H1 (cell line): ENCODE results near the gene SPG7. TPM values are rescaled to one million over a fixed set of nuclear protein-coding genes. Genes with fewer than 3 reads are reported as not detected.

Experiments used
- CTCF ChIA-PET: fragments of 300-600 bp; sonication (Branson Sonifier 250); formaldehyde crosslinking; loops from one replicate; lab custom pipeline; 2021; ENCODE audit not compliant: partially characterized antibody; lab: Charles Lee
- POLR2A ChIA-PET: fragments of 300-600 bp; sonication (Branson Sonifier 250); formaldehyde crosslinking; loops from one replicate; lab custom pipeline; 2021; ENCODE audit warnings: inconsistent platforms; ENCODE audit not compliant: partially characterized antibody; lab: Charles Lee
- DNase-seq, 2 experiments: peaks; one replicate each; pipeline versions ENCODE4 v3.0.0 to v3.0.0-alpha.2; 2010 to 2022; ENCODE audit warnings: low spot score in 2 of 2, low read depth in 1 of 2, mixed read lengths in 1 of 2
- FAIRE-seq: peaks from 2 replicates; lab custom pipeline; 2011; peaks lifted over from hg19 to GRCh38; lab: Jason Lieb, UNC
- H2AFZ ChIP-seq: 2 replicates; pipeline ENCODE4 v1.8.1; 2012; ENCODE audit warnings: low read length, inconsistent platforms
- H2AK5ac ChIP-seq: 2 replicates; pipeline ENCODE4 v1.6.1; 2013; ENCODE audit warnings: low read depth, low read length
- H2BK120ac ChIP-seq: replicated peaks from 2 replicates; pipeline ENCODE3; 2013; ENCODE audit warnings: low read depth, low read length, inconsistent platforms
- H2BK12ac ChIP-seq: 2 replicates; pipeline ENCODE4 v1.6.1; 2013; ENCODE audit warnings: low read depth, low read length
- H2BK15ac ChIP-seq: 2 replicates; pipeline ENCODE4 v1.6.1; 2013; ENCODE audit warnings: low read length
- H2BK20ac ChIP-seq: 2 replicates; pipeline ENCODE4 v1.6.1; 2013; ENCODE audit warnings: low read length
- H2BK5ac ChIP-seq: 2 replicates; pipeline ENCODE4 v1.6.1; 2013; ENCODE audit warnings: low read depth, low read length
- H3K14ac ChIP-seq: 2 replicates; pipeline ENCODE4 v1.6.1; 2013; ENCODE audit warnings: inconsistent platforms; ENCODE audit not compliant: insufficient read length
- H3K18ac ChIP-seq: 2 replicates; pipeline ENCODE4 v1.6.1; 2013; ENCODE audit warnings: low read length; ENCODE audit errors: extremely low read depth
- H3K23ac ChIP-seq: 2 replicates; pipeline ENCODE4 v1.6.1; 2013; ENCODE audit warnings: inconsistent platforms; ENCODE audit not compliant: insufficient read length
- H3K23me2 ChIP-seq: 2 replicates; pipeline ENCODE4 v1.6.1; 2013; ENCODE audit warnings: low read depth, low read length
- H3K27ac ChIP-seq: 2 replicates; pipeline ENCODE4 v1.6.1; 2011; ENCODE audit warnings: low read depth, low read length, inconsistent platforms
- H3K27me3 ChIP-seq, 4 experiments: replicated peaks in 1 of 4; 1 replicate in 1 of 4; 2 replicates in 3 of 4; pipeline versions ENCODE4 v1.6.1 to v1.8.1; 2011 to 2013; ENCODE audit warnings: low read length in 3 of 4, mild to moderate bottlenecking in 3 of 4, inconsistent platforms in 2 of 4, mixed read lengths in 2 of 4, moderate library complexity in 1 of 4; ENCODE audit not compliant: control insufficient read depth in 3 of 4, insufficient read depth in 3 of 4; ENCODE audit errors: extremely low read depth in 1 of 4
- H3K36me3 ChIP-seq, 4 experiments: 2 replicates each; pipeline versions ENCODE4 v1.6.1 to v1.8.1; 2011 to 2013; ENCODE audit warnings: mild to moderate bottlenecking in 4 of 4, low read length in 3 of 4, moderate library complexity in 2 of 4, control low read depth in 1 of 4, inconsistent platforms in 1 of 4; ENCODE audit not compliant: insufficient read depth in 4 of 4, control insufficient read depth in 2 of 4
- H3K4ac ChIP-seq: replicated peaks from 2 replicates; pipeline ENCODE3; 2013; ENCODE audit warnings: low read length, low read depth, mixed read lengths, inconsistent platforms; ENCODE audit not compliant: insufficient read length
- H3K4me1 ChIP-seq, 4 experiments: replicated peaks in 1 of 4; 1 replicate in 1 of 4; 2 replicates in 3 of 4; pipeline versions ENCODE4 v1.6.1 to v1.8.1; 2011 to 2013; ENCODE audit warnings: low read length in 3 of 4, inconsistent platforms in 2 of 4, mixed read lengths in 1 of 4; ENCODE audit not compliant: insufficient read depth in 4 of 4, control insufficient read depth in 3 of 4
- H3K4me2 ChIP-seq, 2 experiments: 2 replicates each; pipeline versions ENCODE4 v1.6.1 to v1.8.1; 2011 to 2013; ENCODE audit warnings: low read depth in 2 of 2, low read length in 2 of 2, control low read depth in 1 of 2, inconsistent platforms in 1 of 2, mild to moderate bottlenecking in 1 of 2; ENCODE audit not compliant: insufficient read depth in 1 of 2
- H3K4me3 ChIP-seq, 4 experiments: fragments of 200-600, 300-600 bp in 1 of 4; sonication (generic), shearing (Covaris generic), sonication (Bioruptor Twin) in 1 of 4; 2 replicates each; pipeline versions ENCODE4 v1.5.1 to v1.8.1; 2011 to 2016; ENCODE audit warnings: low read length in 4 of 4, low read depth in 3 of 4, control low read depth in 2 of 4, inconsistent platforms in 2 of 4, mild to moderate bottlenecking in 2 of 4, mixed read lengths in 1 of 4, moderate library complexity in 1 of 4; ENCODE audit not compliant: insufficient read depth in 2 of 4; ENCODE audit errors: extremely low read depth in 1 of 4
- H3K56ac ChIP-seq: replicated peaks from 2 replicates; pipeline ENCODE3; 2013; ENCODE audit warnings: low read depth, mild to moderate bottlenecking, mixed read lengths, low read length, inconsistent platforms; ENCODE audit not compliant: insufficient read length
- H3K79me1 ChIP-seq: 2 replicates; pipeline ENCODE4 v1.6.1; 2013; ENCODE audit warnings: low read depth, low read length, control low read depth
- H3K79me2 ChIP-seq, 2 experiments: 2 replicates each; pipeline versions ENCODE4 v1.6.1 to v1.8.1; 2012 to 2013; ENCODE audit warnings: low read length in 2 of 2, mild to moderate bottlenecking in 2 of 2, inconsistent platforms in 1 of 2; ENCODE audit not compliant: insufficient read depth in 2 of 2, control insufficient read depth in 1 of 2
- H3K9ac ChIP-seq, 4 experiments: replicated peaks in 1 of 4; 1 replicate in 1 of 4; 2 replicates in 3 of 4; pipeline versions ENCODE4 v1.6.1 to v1.8.1; 2011 to 2013; ENCODE audit warnings: low read depth in 3 of 4, low read length in 3 of 4, control low read depth in 2 of 4, mild to moderate bottlenecking in 2 of 4, moderate library complexity in 2 of 4, inconsistent platforms in 1 of 4; ENCODE audit errors: extremely low read depth in 1 of 4
- H3K9me3 ChIP-seq, 2 experiments: 2 replicates each; pipeline versions ENCODE4 v1.6.1 to v1.8.1; 2012 to 2013; ENCODE audit warnings: mild to moderate bottlenecking in 2 of 2, moderate library complexity in 2 of 2, control low read depth in 1 of 2, inconsistent platforms in 1 of 2, low read depth in 1 of 2, low read length in 1 of 2, mixed read lengths in 1 of 2; ENCODE audit not compliant: insufficient read depth in 2 of 2
- H4K20me1 ChIP-seq, 2 experiments: replicated peaks in 1 of 2; 2 replicates each; pipeline versions ENCODE3 to v1.8.1; 2011 to 2013; ENCODE audit warnings: inconsistent platforms in 2 of 2, low read length in 2 of 2, mild to moderate bottlenecking in 1 of 2; ENCODE audit not compliant: insufficient read depth in 2 of 2, control insufficient read depth in 1 of 2
- H4K5ac ChIP-seq: 2 replicates; pipeline ENCODE4 v1.6.1; 2013; ENCODE audit warnings: low read length, low read depth, mixed read lengths, inconsistent platforms; ENCODE audit not compliant: insufficient read length
- H4K8ac ChIP-seq: 2 replicates; pipeline ENCODE4 v1.8.0; 2013; ENCODE audit warnings: mild to moderate bottlenecking, moderate library complexity, low read length, inconsistent platforms; ENCODE audit not compliant: insufficient read depth; ENCODE audit errors: extremely low read depth
- H4K91ac ChIP-seq: replicated peaks from 2 replicates; pipeline ENCODE3; 2013; ENCODE audit warnings: low read length, mixed read lengths, inconsistent platforms; ENCODE audit not compliant: insufficient read length
- ASH2L ChIP-seq: fragments of 200-600, 300-600 bp; sonication (generic); IDR thresholded peaks from one replicate; pipeline ENCODE4 v1.7.1; 2017; ENCODE audit warnings: low read length
- BCL11A ChIP-seq, 2 experiments: IDR thresholded peaks; one replicate each; pipeline ENCODE4 v1.6.1; 2011; ENCODE audit warnings: low read depth in 2 of 2, low read length in 2 of 2, mild to moderate bottlenecking in 2 of 2
- CHD1 ChIP-seq: IDR thresholded peaks from 2 replicates; pipeline ENCODE4 v1.6.1; 2012; ENCODE audit warnings: low read depth, low read length, improper control_type of control experiment
- CHD2 ChIP-seq: IDR thresholded peaks from 2 replicates; pipeline ENCODE4 v1.6.1; 2012; ENCODE audit warnings: low read length, improper control_type of control experiment
- EGR1 ChIP-seq: IDR thresholded peaks from 2 replicates; pipeline ENCODE4 v1.6.1; 2011; ENCODE audit warnings: low read depth, low read length, borderline replicate concordance
- HDAC2 ChIP-seq, 2 experiments: fragments of 300-600 bp in 1 of 2; sonication (generic) in 1 of 2; IDR thresholded peaks; 2 replicates each; pipeline ENCODE4 v1.6.1; 2011 to 2012; ENCODE audit warnings: low read depth in 2 of 2, low read length in 2 of 2, mild to moderate bottlenecking in 2 of 2, moderate library complexity in 2 of 2, borderline replicate concordance in 1 of 2, inconsistent platforms in 1 of 2
- JUN ChIP-seq: IDR thresholded peaks from 2 replicates; pipeline ENCODE4 v1.6.1; 2011; ENCODE audit warnings: low read depth, mild to moderate bottlenecking, improper control_type of control experiment, low read length
- KDM5A ChIP-seq: fragments of 200-600 bp; IDR thresholded peaks from 2 replicates; pipeline ENCODE4 v1.7.1; 2012; ENCODE audit warnings: mild to moderate bottlenecking, low read length, inconsistent platforms, mixed read lengths
- NRF1 ChIP-seq: IDR thresholded peaks from 2 replicates; pipeline ENCODE4 v1.6.1; 2011; ENCODE audit warnings: mild to moderate bottlenecking, low read depth, low read length, improper control_type of control experiment
- POU5F1 ChIP-seq: IDR thresholded peaks from 2 replicates; pipeline ENCODE4 v1.6.1; 2011; ENCODE audit warnings: low read depth, mild to moderate bottlenecking, low read length, moderate library complexity
- RBBP5 ChIP-seq: IDR thresholded peaks from 2 replicates; pipeline ENCODE4 v1.7.1; 2012; ENCODE audit warnings: low read depth, mild to moderate bottlenecking, inconsistent platforms, low read length, moderate library complexity, borderline replicate concordance
- RFX5 ChIP-seq: IDR thresholded peaks from 2 replicates; pipeline ENCODE4 v1.6.1; 2011; ENCODE audit warnings: low read depth, low read length, improper control_type of control experiment, borderline replicate concordance
- SP1 ChIP-seq: IDR thresholded peaks from 2 replicates; pipeline ENCODE4 v1.6.1; 2011; ENCODE audit warnings: low read depth, low read length
- SUZ12 ChIP-seq: fragments of 200-600 bp; sonication (generic); IDR thresholded peaks from 2 replicates; pipeline ENCODE4 v1.6.1; 2012; ENCODE audit warnings: mild to moderate bottlenecking, inconsistent platforms, low read length, moderate library complexity, mixed read lengths
- TAF7 ChIP-seq: optimal IDR thresholded peaks from 2 replicates; pipeline ENCODE3; 2011; ENCODE audit warnings: low read depth, mild to moderate bottlenecking, inconsistent platforms, low read length, moderate library complexity, borderline replicate concordance
- WGBS, 2 experiments: shearing (Covaris generic) in 1 of 2; methylation state at CpG; one replicate each; pipeline versions ENCODE4 v1.1.6 to v1.1.7; 2013 to 2015; ENCODE audit warnings: low lambda C conversion rate in 2 of 2, mixed read lengths in 2 of 2, inconsistent platforms in 1 of 2, low coverage in 1 of 2, missing lambda C conversion rate in 1 of 2; ENCODE audit not compliant: insufficient replicate concordance in 2 of 2, insufficient coverage in 1 of 2, insufficient read length in 1 of 2; ENCODE audit errors: extremely low coverage in 1 of 2, missing lambda C conversion rate in 1 of 2; 5-methylcytosine and 5-hydroxymethylcytosine counted together
- polyA plus RNA-seq, 7 experiments: library from polyadenylated mRNA; depleted of rRNA in 3 of 7; stranded (reverse) in 5 of 7; unstranded in 2 of 7; fragments of >200 nt in 5 of 7; fragments of 200-250 nt in 2 of 7; gene quantifications; 1 replicate in 5 of 7; 2 replicates in 1 of 7; 4 replicates in 1 of 7; pipeline versions ENCODE4 v1.2.1 to v1.2.3, GENCODE V29; 2011 to 2013; ENCODE audit warnings: missing spikeins in 2 of 7, mixed read lengths in 2 of 7
- total RNA-seq: library from RNA; stranded (reverse); fragmentation: NEBNext Ultra II Directional; extraction: Animal tissue kit (Norgen Biotek cat#: 25700); gene quantifications from 2 replicates; pipeline ENCODE4 v1.2.1, GENCODE V29; 2021

Gene SPG7
- total and polyA plus RNA-seq, 2 of the 8 experiments (the other 6 are each of a cell fraction or from before 2014, with no cell fraction given): 72.1 to 113 TPM

DNA sequence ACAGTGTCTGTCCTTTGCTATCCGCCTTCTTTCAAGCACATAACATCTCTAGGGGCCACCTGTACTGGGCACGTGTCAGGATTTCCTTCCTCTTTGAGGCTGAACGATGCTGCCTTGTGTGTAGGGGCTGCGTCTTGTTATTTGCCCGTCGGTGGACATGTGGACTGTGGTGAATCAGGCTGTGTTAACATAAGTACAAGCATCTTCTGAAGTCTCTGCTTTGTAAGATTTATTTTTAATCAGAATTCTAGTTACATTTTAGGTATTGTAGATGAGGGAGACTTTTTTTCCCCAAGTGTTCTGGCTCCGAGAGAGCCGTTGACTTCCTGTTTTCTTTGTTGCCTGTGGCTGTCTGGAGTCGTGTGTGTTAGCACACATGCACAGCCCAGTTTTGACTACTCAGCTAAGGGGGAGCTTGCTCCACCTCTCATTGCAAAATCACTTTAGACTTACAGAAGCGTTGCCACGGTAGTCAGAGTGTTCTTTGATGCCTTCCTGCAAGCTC lies 26.1 kb downstream of the SPG7 start:
- Histone ChIP-seq H2BK5ac (no peak overlapping the region; the same call in 1 of the 2 replicates), H3K9ac (no peak overlapping the region), H2BK120ac (no peak overlapping the region), H4K5ac (no peak overlapping the region), H3K27me3 (no peaks in the 10 kb centered on the region), H3K18ac (no peak overlapping the region), H2BK12ac (no peak overlapping the region), H2AFZ (no peak overlapping the region), H3K4me1 (no peaks in the 10 kb centered on the region), H4K8ac (no peak overlapping the region), H3K36me3 (peaks cover 24 to 74% (median 60%) of the 10 kb centered on the region in 4 experiments), H3K4me2 (no peak overlapping the region), H2BK20ac (no peak overlapping the region), H3K14ac (no peak overlapping the region), H3K4me3 (no peak overlapping the region), H3K4ac (no peak overlapping the region), H4K91ac (no peak overlapping the region), H2BK15ac (no peak overlapping the region), H3K79me2 (peaks cover 0 to 3% of the 10 kb centered on the region in 2 experiments; a peak in 1 of 4 replicates), H4K20me1 (peaks cover 9 to 20% of the 10 kb centered on the region in 2 experiments), H3K27ac (no peak overlapping the region), H3K56ac (no peak overlapping the region), H3K9me3 (no peaks in the 10 kb centered on the region), H3K23me2 (no peaks in the 10 kb centered on the region), H3K23ac (no peak overlapping the region), H2AK5ac (no peak overlapping the region), H3K79me1 (peaks cover 5% of the 10 kb centered on the region)
- POLR2A ChIA-PET: interaction anchor here (1.5 kb wide), 1 partner anchor 30 kb away, joined by 9 read pairs; no protein-coding TSS in a partner anchor
- no peak for FAIRE-seq
- CTCF ChIA-PET: interaction anchor here (0.7 kb wide), 1 partner anchor 10 kb away, joined by 3 read pairs; no protein-coding TSS in a partner anchor
- 98% methylated on average over 11 of the region's 11 CpGs; no CpG with 5 or more reads in 1 of the 2 experiments for whole genome bisulfite sequencing, 2 experiments
- no peak for DNase-seq
- TF ChIP-seq POU5F1 (no peak), HDAC2 (IDR thresholded peaks at IDR 0.05; ENCODE audit: borderline replicate concordance in 1 of 2, low read depth in 2 of 2, low read length in 2 of 2) (no peak), TAF7 (no peak), RBBP5 (no peak), EGR1 (no peak), NRF1 (no peak), CHD1 (no peak), KDM5A (no peak), SP1 (no peak), CHD2 (no peak), ASH2L (no peak), BCL11A (IDR thresholded peaks at IDR 0.05; ENCODE audit: low read depth in 2 of 2, low read length in 2 of 2) (no peak), RFX5 (no peak), JUN (no peak), SUZ12 (no peak)
